ENCODE measurements around the gene GRIP2. TPM values are rescaled to one million over a fixed set of nuclear protein-coding genes. Genes with fewer than 3 reads are reported as not detected.
A peak's percentile ranks its signal among the peaks of the same experiment; 100 is the strongest.

GRIP2 gene
- total RNA-seq, 6 experiments from 2014 or later: 0.04 to 0.44 (median 0.33) TPM; not detected in 1

DNA sequence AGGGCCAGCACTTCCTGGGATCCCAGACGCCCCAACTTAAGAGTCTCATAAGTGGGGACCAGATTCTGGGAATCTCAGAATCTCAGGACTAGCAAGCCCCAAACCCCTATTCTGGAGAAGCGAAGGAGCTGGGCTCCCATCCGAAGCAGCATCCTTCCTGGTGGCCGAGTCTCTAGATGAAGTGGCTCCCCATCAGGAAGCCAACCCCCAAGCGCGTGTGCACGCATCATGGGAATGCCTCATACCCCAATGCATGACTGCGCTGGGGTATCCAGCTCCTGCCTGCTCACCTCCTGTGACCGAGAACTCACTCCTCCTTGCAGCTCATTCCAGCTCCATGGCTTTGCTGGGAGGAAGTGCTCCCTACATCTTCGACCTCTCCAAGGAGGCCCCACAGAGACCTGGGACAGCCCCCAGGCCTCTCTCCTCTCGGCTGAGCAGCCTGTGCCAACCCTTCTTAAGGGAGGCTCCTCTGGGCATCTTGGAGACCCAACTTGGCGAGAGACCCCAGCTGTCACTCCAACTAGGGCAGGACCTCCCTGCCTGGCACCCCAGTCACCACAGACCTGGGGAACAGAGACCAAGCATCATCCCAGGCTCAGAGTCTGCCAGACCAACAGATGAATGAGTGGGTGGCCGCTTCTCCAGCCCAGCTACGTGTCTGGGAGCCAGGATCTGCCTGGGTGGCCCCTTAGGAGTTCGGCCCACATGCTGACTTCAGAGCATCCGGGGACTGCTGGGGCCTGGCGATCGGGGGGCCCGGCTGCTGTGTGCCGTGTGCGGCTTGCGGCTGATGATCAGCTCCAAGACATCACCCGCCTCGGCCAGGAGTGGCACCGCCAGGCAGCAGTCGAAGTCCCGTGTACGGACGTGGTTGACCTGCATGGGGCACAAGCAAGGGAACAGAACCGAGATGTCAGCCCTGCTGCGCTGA lies 46.9 kb downstream of the GRIP2 start:
- WGBS (ENCODE audit: insufficient coverage, low coverage, low lambda C conversion rate, missing lambda C conversion rate): 79% methylated on average over 6 of the region's 31 CpGs
- no peaks in the 10 kb centered on the region for H3K27me3 ChIP-seq
- H3K36me3 ChIP-seq: no peaks in the 10 kb centered on the region
- no peaks in the 10 kb centered on the region for H3K4me1 ChIP-seq
- ATAC-seq (no peak), DNase-seq (no peak)
- H3K9me3 ChIP-seq: no peaks in the 10 kb centered on the region
- no peak overlapping the region for H3K27ac ChIP-seq
- no peak for TF ChIP-seq POLR2A (IDR thresholded peaks at IDR 0.05)
- TF ChIP-seq, protein P1, sequence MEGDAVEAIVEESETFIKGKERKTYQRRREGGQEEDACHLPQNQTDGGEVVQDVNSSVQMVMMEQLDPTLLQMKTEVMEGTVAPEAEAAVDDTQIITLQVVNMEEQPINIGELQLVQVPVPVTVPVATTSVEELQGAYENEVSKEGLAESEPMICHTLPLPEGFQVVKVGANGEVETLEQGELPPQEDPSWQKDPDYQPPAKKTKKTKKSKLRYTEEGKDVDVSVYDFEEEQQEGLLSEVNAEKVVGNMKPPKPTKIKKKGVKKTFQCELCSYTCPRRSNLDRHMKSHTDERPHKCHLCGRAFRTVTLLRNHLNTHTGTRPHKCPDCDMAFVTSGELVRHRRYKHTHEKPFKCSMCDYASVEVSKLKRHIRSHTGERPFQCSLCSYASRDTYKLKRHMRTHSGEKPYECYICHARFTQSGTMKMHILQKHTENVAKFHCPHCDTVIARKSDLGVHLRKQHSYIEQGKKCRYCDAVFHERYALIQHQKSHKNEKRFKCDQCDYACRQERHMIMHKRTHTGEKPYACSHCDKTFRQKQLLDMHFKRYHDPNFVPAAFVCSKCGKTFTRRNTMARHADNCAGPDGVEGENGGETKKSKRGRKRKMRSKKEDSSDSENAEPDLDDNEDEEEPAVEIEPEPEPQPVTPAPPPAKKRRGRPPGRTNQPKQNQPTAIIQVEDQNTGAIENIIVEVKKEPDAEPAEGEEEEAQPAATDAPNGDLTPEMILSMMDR (IDR thresholded peaks at IDR 0.05): no peak
- H3K4me3 ChIP-seq: no peak overlapping the region
- intact Hi-C loops (cut with DNase I): no loop called here

DNA sequence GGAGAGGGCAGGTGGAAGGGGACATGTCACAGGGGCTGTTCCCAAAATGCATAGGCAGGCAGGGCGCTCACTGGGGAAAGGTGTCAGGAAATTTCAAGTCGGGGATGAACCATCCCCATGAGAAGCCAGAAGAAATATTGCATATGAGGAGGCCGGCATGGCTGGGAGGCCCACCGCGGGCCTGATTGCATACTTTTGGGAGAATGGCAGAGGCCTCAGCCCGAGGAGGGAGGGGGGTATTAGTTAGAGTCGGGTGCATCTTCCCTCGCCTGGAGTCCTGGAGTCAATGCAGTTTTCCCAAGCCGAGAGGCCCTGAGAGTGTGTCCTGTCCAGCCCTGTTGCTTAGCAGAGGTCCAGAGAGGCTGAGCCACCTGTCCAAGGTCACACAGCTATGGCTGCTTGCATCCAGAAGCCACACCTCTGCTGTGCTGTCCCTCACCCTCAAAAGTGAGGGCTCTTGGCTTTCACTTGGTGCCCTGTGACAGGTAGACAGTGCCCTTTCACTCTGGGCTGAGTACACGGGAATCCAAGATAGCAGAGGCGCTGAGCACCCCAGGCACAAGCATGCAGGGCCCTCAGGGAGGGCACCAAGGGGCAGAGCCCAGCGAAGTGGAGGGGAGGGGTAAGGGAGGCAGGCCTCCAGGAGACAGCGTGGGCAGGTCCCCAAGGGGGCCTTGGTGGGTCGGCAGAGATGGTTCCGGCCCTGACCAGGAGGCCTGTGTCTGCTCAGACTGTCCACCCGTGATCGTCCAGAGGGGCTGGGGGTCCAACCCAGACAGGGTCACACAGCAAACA lies 48.5 kb downstream of the GRIP2 start:
- H3K4me3 ChIP-seq: no peak overlapping the region
- WGBS (ENCODE audit: insufficient coverage, low coverage, low lambda C conversion rate, missing lambda C conversion rate): 95% methylated on average over 3 of the region's 17 CpGs
- H3K27me3 ChIP-seq: no peaks in the 10 kb centered on the region
- no peak overlapping the region for H3K27ac ChIP-seq
- DNase-seq: no peak
- H3K36me3 ChIP-seq: no peaks in the 10 kb centered on the region
- TF ChIP-seq, protein P1 (IDR thresholded peaks at IDR 0.05): no peak
- no peak for TF ChIP-seq POLR2A (IDR thresholded peaks at IDR 0.05)
- no peaks in the 10 kb centered on the region for H3K4me1 ChIP-seq
- intact Hi-C loops (cut with DNase I): no loop called here
- no peaks in the 10 kb centered on the region for H3K9me3 ChIP-seq
- peak in 2 of 4 donors; percentile 6 to 15 for ATAC-seq

DNA sequence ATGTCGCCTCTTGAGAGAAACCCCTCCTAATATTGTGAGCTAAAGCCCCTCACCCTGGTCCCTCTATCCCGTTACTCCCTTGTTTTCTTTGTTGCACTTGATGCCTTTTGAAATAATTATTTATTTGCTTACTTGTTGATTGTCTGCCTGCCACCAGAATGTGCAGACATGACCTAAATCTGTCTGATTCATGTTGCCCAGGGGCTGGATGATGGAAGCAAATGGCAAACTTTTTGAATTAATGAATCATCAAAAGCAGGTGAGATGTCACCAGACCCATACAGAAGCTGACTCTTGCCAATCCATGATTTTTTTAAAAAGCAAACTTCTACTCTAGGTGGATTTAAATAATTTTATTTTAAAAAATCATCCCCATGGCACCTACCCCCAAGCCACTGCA lies 49.3 kb downstream of the GRIP2 start:
- no peak for ATAC-seq
- WGBS (ENCODE audit: insufficient coverage, low coverage, low lambda C conversion rate, missing lambda C conversion rate): 57% methylated on average over 2 of the region's 2 CpGs
- H3K9me3 ChIP-seq: no peaks in the 10 kb centered on the region
- no peak for DNase-seq
- H3K4me1 ChIP-seq: no peaks in the 10 kb centered on the region
- intact Hi-C loops (cut with DNase I): no loop called here
- no peaks in the 10 kb centered on the region for H3K36me3 ChIP-seq
- TF ChIP-seq, protein P1 (IDR thresholded peaks at IDR 0.05): no peak
- TF ChIP-seq POLR2A (IDR thresholded peaks at IDR 0.05): no peak
- H3K27me3 ChIP-seq: no peaks in the 10 kb centered on the region
- no peak overlapping the region for H3K27ac ChIP-seq
- H3K4me3 ChIP-seq: no peak overlapping the region

DNA sequence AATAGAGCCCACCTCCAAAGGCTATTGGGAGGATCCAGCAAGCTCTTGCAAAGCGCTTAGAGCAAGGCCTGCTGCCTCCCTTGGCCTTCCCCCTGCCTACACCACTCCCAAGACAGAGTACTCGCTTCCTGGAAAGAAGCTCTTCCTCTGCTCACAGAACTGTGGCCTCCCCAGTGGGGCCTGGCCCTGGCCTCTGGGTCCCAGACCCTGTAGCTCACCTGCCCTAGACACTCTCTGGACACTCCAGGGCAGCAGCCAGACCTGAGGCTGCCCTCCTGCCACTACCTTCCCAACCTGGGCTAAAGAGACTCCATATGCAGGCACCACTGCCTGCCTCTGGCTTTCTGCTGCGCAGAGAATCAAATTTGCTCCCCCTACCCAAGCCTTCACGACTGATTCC lies 49.9 kb downstream of the GRIP2 start:
- no peak for DNase-seq
- H3K9me3 ChIP-seq: no peaks in the 10 kb centered on the region
- no peaks in the 10 kb centered on the region for H3K4me1 ChIP-seq
- intact Hi-C loops (cut with DNase I): no loop called here
- TF ChIP-seq, protein P1 (IDR thresholded peaks at IDR 0.05): no peak
- WGBS (ENCODE audit: insufficient coverage, low coverage, low lambda C conversion rate, missing lambda C conversion rate): 77% methylated on average over 4 of the region's 4 CpGs
- ATAC-seq: no peak
- H3K27ac ChIP-seq: no peak overlapping the region
- H3K36me3 ChIP-seq: no peaks in the 10 kb centered on the region
- H3K4me3 ChIP-seq: no peak overlapping the region
- no peaks in the 10 kb centered on the region for H3K27me3 ChIP-seq
